Measurements from ENCODE around the gene PCDHAC2.

PCDHAC2 gene

GRCh38 chr5:140989254-140990020 is 23.2 kb downstream of the PCDHAC2 start:
- Histone ChIP-seq H3K9ac (ENCODE audit: low read length) (no peak overlapping the region), H3K4me1 (ENCODE audit: control insufficient read depth, insufficient read depth, low read length) (no peaks in the 10 kb centered on the region), H3K36me3 (ENCODE audit: control insufficient read depth, insufficient read depth, low read length, severe bottlenecking) (no peaks in the 10 kb centered on the region), H3K27me3 (replicated peaks; ENCODE audit: control insufficient read depth, insufficient read depth, low read length) (no peaks in the 10 kb centered on the region), H3K4me3 (ENCODE audit: low read length) (no peak overlapping the region), H3K9me3 (ENCODE audit: control insufficient read depth, low read length) (no peaks in the 10 kb centered on the region)
- DNase-seq (ENCODE audit: low read depth): no peak

GRCh38 chr5:140992828-140993227 is 26.6 kb downstream of the PCDHAC2 start:
- no peak for DNase-seq (ENCODE audit: low read depth)
- Histone ChIP-seq H3K36me3 (ENCODE audit: control insufficient read depth, insufficient read depth, low read length, severe bottlenecking) (no peaks in the 10 kb centered on the region), H3K9me3 (ENCODE audit: control insufficient read depth, low read length) (no peaks in the 10 kb centered on the region), H3K27me3 (replicated peaks; ENCODE audit: control insufficient read depth, insufficient read depth, low read length) (no peaks in the 10 kb centered on the region), H3K9ac (ENCODE audit: low read length) (no peak overlapping the region), H3K4me1 (ENCODE audit: control insufficient read depth, insufficient read depth, low read length) (no peaks in the 10 kb centered on the region), H3K4me3 (ENCODE audit: low read length) (no peak overlapping the region)

GRCh38 chr5:140996060-140996459 is 29.8 kb downstream of the PCDHAC2 start:
- Histone ChIP-seq H3K9me3 (ENCODE audit: control insufficient read depth, low read length) (no peaks in the 10 kb centered on the region), H3K27me3 (replicated peaks; ENCODE audit: control insufficient read depth, insufficient read depth, low read length) (peaks cover 3% of the 10 kb centered on the region), H3K36me3 (ENCODE audit: control insufficient read depth, insufficient read depth, low read length, severe bottlenecking) (no peaks in the 10 kb centered on the region), H3K4me1 (ENCODE audit: control insufficient read depth, insufficient read depth, low read length) (no peaks in the 10 kb centered on the region), H3K4me3 (ENCODE audit: low read length) (no peak overlapping the region), H3K9ac (ENCODE audit: low read length) (no peak overlapping the region)
- DNase-seq (ENCODE audit: low read depth): no peak

GRCh38 chr5:140998921-140999410 is 32.7 kb downstream of the PCDHAC2 start:
- Histone ChIP-seq H3K4me1 (ENCODE audit: control insufficient read depth, insufficient read depth, low read length) (no peaks in the 10 kb centered on the region), H3K36me3 (ENCODE audit: control insufficient read depth, insufficient read depth, low read length, severe bottlenecking) (no peaks in the 10 kb centered on the region), H3K4me3 (ENCODE audit: low read length) (no peak overlapping the region), H3K9ac (ENCODE audit: low read length) (no peak overlapping the region), H3K27me3 (replicated peaks; ENCODE audit: control insufficient read depth, insufficient read depth, low read length) (peaks cover 3% of the 10 kb centered on the region), H3K9me3 (ENCODE audit: control insufficient read depth, low read length) (no peaks in the 10 kb centered on the region)
- no peak for DNase-seq (ENCODE audit: low read depth)

GRCh38 chr5:141001446-141001843 is 35.2 kb downstream of the PCDHAC2 start:
- DNase-seq (ENCODE audit: low read depth): no peak
- peaks cover 3% of the 10 kb centered on the region for H3K27me3 ChIP-seq (replicated peaks; ENCODE audit: control insufficient read depth, insufficient read depth, low read length)
- H3K4me3 ChIP-seq (ENCODE audit: low read length): peak overlapping the region; percentile 37
- H3K9ac ChIP-seq (ENCODE audit: low read length): no peak overlapping the region
- H3K36me3 ChIP-seq (ENCODE audit: control insufficient read depth, insufficient read depth, low read length, severe bottlenecking): no peaks in the 10 kb centered on the region
- H3K4me1 ChIP-seq (ENCODE audit: control insufficient read depth, insufficient read depth, low read length): no peaks in the 10 kb centered on the region
- no peaks in the 10 kb centered on the region for H3K9me3 ChIP-seq (ENCODE audit: control insufficient read depth, low read length)

- Histone ChIP-seq H3K27me3 (replicated peaks; ENCODE audit: control insufficient read depth, insufficient read depth, low read length) (peaks cover 3% of the 10 kb centered on the region), H3K9me3 (ENCODE audit: control insufficient read depth, low read length) (no peaks in the 10 kb centered on the region), H3K4me1 (ENCODE audit: control insufficient read depth, insufficient read depth, low read length) (no peaks in the 10 kb centered on the region), H3K36me3 (ENCODE audit: control insufficient read depth, insufficient read depth, low read length, severe bottlenecking) (no peaks in the 10 kb centered on the region), H3K9ac (ENCODE audit: low read length) (no peak overlapping the region), H3K4me3 (ENCODE audit: low read length) (peak overlapping the region; percentile 37)
- DNase-seq (ENCODE audit: low read depth): peak; percentile 1
Observed at GRCh38 chr5:141001844-141002604, 35.7 kb downstream of the PCDHAC2 start.

GRCh38 chr5:141002605-141002965 is 36.3 kb downstream of the PCDHAC2 start:
- Histone ChIP-seq H3K36me3 (ENCODE audit: control insufficient read depth, insufficient read depth, low read length, severe bottlenecking) (no peaks in the 10 kb centered on the region), H3K9ac (ENCODE audit: low read length) (no peak overlapping the region), H3K9me3 (ENCODE audit: control insufficient read depth, low read length) (no peaks in the 10 kb centered on the region), H3K4me1 (ENCODE audit: control insufficient read depth, insufficient read depth, low read length) (no peaks in the 10 kb centered on the region), H3K27me3 (replicated peaks; ENCODE audit: control insufficient read depth, insufficient read depth, low read length) (peaks cover 3% of the 10 kb centered on the region), H3K4me3 (ENCODE audit: low read length) (no peak overlapping the region)
- DNase-seq (ENCODE audit: low read depth): no peak

GRCh38 chr5:141003031-141003430 is 36.8 kb downstream of the PCDHAC2 start:
- Histone ChIP-seq H3K4me3 (ENCODE audit: low read length) (no peak overlapping the region), H3K27me3 (replicated peaks; ENCODE audit: control insufficient read depth, insufficient read depth, low read length) (peaks cover 3% of the 10 kb centered on the region), H3K9ac (ENCODE audit: low read length) (no peak overlapping the region), H3K36me3 (ENCODE audit: control insufficient read depth, insufficient read depth, low read length, severe bottlenecking) (no peaks in the 10 kb centered on the region), H3K4me1 (ENCODE audit: control insufficient read depth, insufficient read depth, low read length) (no peaks in the 10 kb centered on the region), H3K9me3 (ENCODE audit: control insufficient read depth, low read length) (no peaks in the 10 kb centered on the region)
- no peak for DNase-seq (ENCODE audit: low read depth)

- Histone ChIP-seq H3K36me3 (ENCODE audit: control insufficient read depth, insufficient read depth, low read length, severe bottlenecking) (no peaks in the 10 kb centered on the region), H3K27me3 (replicated peaks; ENCODE audit: control insufficient read depth, insufficient read depth, low read length) (peaks cover 3% of the 10 kb centered on the region), H3K9me3 (ENCODE audit: control insufficient read depth, low read length) (no peaks in the 10 kb centered on the region), H3K4me1 (ENCODE audit: control insufficient read depth, insufficient read depth, low read length) (no peaks in the 10 kb centered on the region), H3K9ac (ENCODE audit: low read length) (no peak overlapping the region), H3K4me3 (ENCODE audit: low read length) (no peak overlapping the region)
- no peak for DNase-seq (ENCODE audit: low read depth)
Observed at GRCh38 chr5:141003791-141004611, 37.7 kb downstream of the PCDHAC2 start.

- DNase-seq (ENCODE audit: low read depth): no peak
- Histone ChIP-seq H3K4me3 (ENCODE audit: low read length) (no peak overlapping the region), H3K9ac (ENCODE audit: low read length) (no peak overlapping the region), H3K36me3 (ENCODE audit: control insufficient read depth, insufficient read depth, low read length, severe bottlenecking) (no peaks in the 10 kb centered on the region), H3K27me3 (replicated peaks; ENCODE audit: control insufficient read depth, insufficient read depth, low read length) (no peaks in the 10 kb centered on the region), H3K4me1 (ENCODE audit: control insufficient read depth, insufficient read depth, low read length) (no peaks in the 10 kb centered on the region), H3K9me3 (ENCODE audit: control insufficient read depth, low read length) (no peaks in the 10 kb centered on the region)
Observed at GRCh38 chr5:141007791-141008190, 41.5 kb downstream of the PCDHAC2 start.

All from adipocyte (in vitro differentiated cells).